ENCODE results near the gene IFI35. TPM values are rescaled to one million over a fixed set of nuclear protein-coding genes. Genes with fewer than 3 reads are reported as not detected.

The IFI35 gene
- total and polyA plus RNA-seq, 2 of the 8 experiments (the other 6 are each of a cell fraction or from before 2014, with no cell fraction given), result 2.5 to 4.7 TPM

DNA sequence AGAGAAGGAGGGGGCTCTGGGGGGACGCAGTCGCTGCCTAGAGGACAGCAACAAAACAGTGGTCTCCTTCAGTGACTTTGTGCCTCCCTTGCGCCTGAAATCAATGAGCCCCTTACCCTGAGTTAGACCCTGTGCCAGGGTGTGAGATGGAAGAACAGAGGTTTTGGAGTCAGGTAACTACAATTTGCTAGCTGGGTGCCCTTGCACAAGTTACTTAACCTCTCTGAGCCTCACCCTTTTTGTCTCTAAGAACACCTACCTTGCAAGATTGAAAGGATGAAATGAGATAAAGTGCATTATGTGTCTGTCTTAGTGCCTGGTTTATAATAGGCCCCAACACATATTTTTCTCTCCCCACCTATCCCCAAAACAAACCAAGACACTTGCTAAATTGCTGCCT is 28.3 kb downstream of the IFI35 start:
- Histone ChIP-seq H4K20me1 (replicated peaks in 1 of 2; ENCODE audit: control insufficient read depth in 1 of 2, insufficient read depth in 2 of 2, low read length in 2 of 2) (no peaks in the 10 kb centered on the region), H3K79me2 (ENCODE audit: control insufficient read depth in 1 of 2, insufficient read depth in 2 of 2, low read length in 2 of 2) (no peaks in the 10 kb centered on the region), H4K5ac (ENCODE audit: insufficient read length, low read depth, low read length) (no peak overlapping the region), H3K4me2 (ENCODE audit: insufficient read depth in 1 of 2, low read depth in 2 of 2, low read length in 2 of 2) (peak overlapping the region; percentile 64 to 82; a peak in 3 of 4 replicates), H2AK5ac (ENCODE audit: low read depth, low read length) (no peak overlapping the region), H3K4me3 (ENCODE audit: extremely low read depth in 1 of 4, insufficient read depth in 2 of 4, low read depth in 3 of 4, low read length in 4 of 4) (0 out of 8 replicates have a peak overlapping the region, but pooled peaks of 1 of the 4 experiments have one; percentile 48), H3K36me3 (ENCODE audit: control insufficient read depth in 2 of 4, insufficient read depth in 4 of 4, low read length in 3 of 4) (peaks cover 0 to 5% (median 0%) of the 10 kb centered on the region in 4 experiments; a peak in 1 of 8 replicates), H2BK15ac (ENCODE audit: low read length) (no peak overlapping the region; the same call in 1 of the 2 replicates), H3K79me1 (ENCODE audit: low read depth, low read length) (no peaks in the 10 kb centered on the region), H3K4ac (replicated peaks; ENCODE audit: insufficient read length, low read depth, low read length) (no peak overlapping the region), H3K9me3 (ENCODE audit: insufficient read depth in 2 of 2, low read depth in 1 of 2, low read length in 1 of 2) (no peaks in the 10 kb centered on the region), H2BK20ac (ENCODE audit: low read length) (peak overlapping the region; percentile 34; the same call in 1 of the 2 replicates), H3K18ac (ENCODE audit: extremely low read depth, low read length) (peak overlapping the region; percentile 72; the same call in 1 of the 2 replicates), H2BK12ac (ENCODE audit: low read depth, low read length) (peak overlapping the region; percentile 2; the same call in 1 of the 2 replicates), H3K23ac (ENCODE audit: insufficient read length) (no peak overlapping the region), H3K9ac (replicated peaks in 1 of 4; ENCODE audit: extremely low read depth in 1 of 4, low read depth in 3 of 4, low read length in 3 of 4) (no peak overlapping the region; a peak in 2 of 7 replicates), H3K27me3 (replicated peaks in 1 of 4; ENCODE audit: control insufficient read depth in 3 of 4, extremely low read depth in 1 of 4, insufficient read depth in 3 of 4, low read length in 3 of 4) (no peaks in the 10 kb centered on the region), H3K27ac (ENCODE audit: low read depth, low read length) (no peak overlapping the region), H4K8ac (ENCODE audit: extremely low read depth, insufficient read depth, low read length) (0 out of 2 replicates have a peak overlapping the region, but pooled peaks have one; percentile 19), H3K4me1 (replicated peaks in 1 of 4; ENCODE audit: control insufficient read depth in 3 of 4, insufficient read depth in 4 of 4, low read length in 3 of 4) (peaks cover 15 to 30% (median 26%) of the 10 kb centered on the region in 4 experiments), H2BK120ac (replicated peaks; ENCODE audit: low read depth, low read length) (no peak overlapping the region), H4K91ac (replicated peaks; ENCODE audit: insufficient read length, low read length) (peak overlapping the region; percentile 4), H3K56ac (replicated peaks; ENCODE audit: insufficient read length, low read depth, low read length) (no peak overlapping the region), H3K14ac (ENCODE audit: insufficient read length) (no peak overlapping the region), H2AFZ (ENCODE audit: low read length) (no peak overlapping the region), H3K23me2 (ENCODE audit: low read depth, low read length) (peaks cover 2% of the 10 kb centered on the region; the same call in 1 of the 2 replicates), H2BK5ac (ENCODE audit: low read depth, low read length) (0 out of 2 replicates have a peak overlapping the region, but pooled peaks have one; percentile 50)
- DNase-seq (ENCODE audit: low read depth in 1 of 2, low spot score in 2 of 2), result no peak
- CTCF ChIA-PET (ENCODE audit: partially characterized antibody), result interaction anchor here (0.5 to 5.0 kb wide), 3 partner anchors 11 to 209 kb away, joined by 3 to 26 read pairs (median 4); partner anchors contain the start of gene RND2
- WGBS, 2 experiments (ENCODE audit: extremely low coverage in 1 of 2, insufficient coverage in 1 of 2, insufficient read length in 1 of 2, insufficient replicate concordance in 2 of 2, low coverage in 1 of 2, low lambda C conversion rate in 2 of 2, missing lambda C conversion rate in 1 of 2), result 72% methylated on average over 3 of the region's 3 CpGs; no CpG with 5 or more reads in 1 of the 2 experiments
- no peak for FAIRE-seq
- TF ChIP-seq PHF8 (conservative IDR thresholded peaks at IDR 0.05; ENCODE audit: low read depth, low read length) (no peak), KDM1A (IDR thresholded peaks at IDR 0.05; ENCODE audit: borderline replicate concordance, low read length) (peak; percentile 49; the same call in 1 of the 2 replicates), TCF12 (IDR thresholded peaks at IDR 0.05; ENCODE audit: low read depth, low read length) (no peak), SIX5 (IDR thresholded peaks at IDR 0.05; ENCODE audit: low read depth, low read length) (no peak)
- POLR2A ChIA-PET (ENCODE audit: partially characterized antibody), result interaction anchor here (1.5 to 3.4 kb wide), 7 partner anchors 9 to 280 kb away, joined by 3 to 12 read pairs (median 9); partner anchors contain the start of genes RPL27 and VAT1

All from H1 (cell line).